Activated naive CD8-positive, alpha-beta T cell treated with anti-CD3 and anti-CD28 coated beads, Interleukin-2, amount 10 ng/mL, durations not matched to agents 7 days and 5 days (primary cell): Measurements from ENCODE around the gene IL17RA. TPM values are rescaled to one million over a fixed set of nuclear protein-coding genes. Genes with fewer than 3 reads are reported as not detected.

Experiments used
- ATAC-seq: fragments of 150-1000 bp; cut with Tn5 transposase; one replicate; pipeline ENCODE4 v1.10.0; 2021; ENCODE audit warnings: low read depth, moderate library complexity
- POLR2A ChIA-PET: fragments of 350-600 bp; sonication (Branson Sonifier 250); formaldehyde crosslinking; loops from one replicate; lab custom pipeline; 2021; ENCODE audit warnings: antibody characterized with exemption; lab: Charles Lee
- DNase-seq: peaks from one replicate; pipeline ENCODE4 v3.0.0; 2021
- H3K27ac Mint-ChIP-seq: one replicate; pipeline ENCODE4 v1.8.0; 2022; ENCODE audit warnings: mild to moderate bottlenecking, mixed read lengths
- H3K27me3 Mint-ChIP-seq: one replicate; pipeline ENCODE4 v1.8.0; 2022; ENCODE audit warnings: mild to moderate bottlenecking, moderate library complexity, mixed read lengths
- H3K36me3 Mint-ChIP-seq: one replicate; pipeline ENCODE4 v1.8.0; 2021; ENCODE audit warnings: mild to moderate bottlenecking, mixed read lengths
- H3K4me1 Mint-ChIP-seq: one replicate; pipeline ENCODE4 v1.8.0; 2021; ENCODE audit warnings: mixed read lengths
- H3K4me3 Mint-ChIP-seq: one replicate; pipeline ENCODE4 v1.8.0; 2022; ENCODE audit warnings: mild to moderate bottlenecking, moderate library complexity, mixed read lengths
- H3K9me3 Mint-ChIP-seq: one replicate; pipeline ENCODE4 v1.8.0; 2021; ENCODE audit warnings: mixed read lengths
- total RNA-seq, 2 experiments: library from RNA; stranded (reverse); gene quantifications; one replicate each; pipeline ENCODE4 v1.2.3, GENCODE V29; 2021

IL17RA gene
- total RNA-seq, 2 experiments from 2014 or later = 46.7 to 48.0 TPM

DNA sequence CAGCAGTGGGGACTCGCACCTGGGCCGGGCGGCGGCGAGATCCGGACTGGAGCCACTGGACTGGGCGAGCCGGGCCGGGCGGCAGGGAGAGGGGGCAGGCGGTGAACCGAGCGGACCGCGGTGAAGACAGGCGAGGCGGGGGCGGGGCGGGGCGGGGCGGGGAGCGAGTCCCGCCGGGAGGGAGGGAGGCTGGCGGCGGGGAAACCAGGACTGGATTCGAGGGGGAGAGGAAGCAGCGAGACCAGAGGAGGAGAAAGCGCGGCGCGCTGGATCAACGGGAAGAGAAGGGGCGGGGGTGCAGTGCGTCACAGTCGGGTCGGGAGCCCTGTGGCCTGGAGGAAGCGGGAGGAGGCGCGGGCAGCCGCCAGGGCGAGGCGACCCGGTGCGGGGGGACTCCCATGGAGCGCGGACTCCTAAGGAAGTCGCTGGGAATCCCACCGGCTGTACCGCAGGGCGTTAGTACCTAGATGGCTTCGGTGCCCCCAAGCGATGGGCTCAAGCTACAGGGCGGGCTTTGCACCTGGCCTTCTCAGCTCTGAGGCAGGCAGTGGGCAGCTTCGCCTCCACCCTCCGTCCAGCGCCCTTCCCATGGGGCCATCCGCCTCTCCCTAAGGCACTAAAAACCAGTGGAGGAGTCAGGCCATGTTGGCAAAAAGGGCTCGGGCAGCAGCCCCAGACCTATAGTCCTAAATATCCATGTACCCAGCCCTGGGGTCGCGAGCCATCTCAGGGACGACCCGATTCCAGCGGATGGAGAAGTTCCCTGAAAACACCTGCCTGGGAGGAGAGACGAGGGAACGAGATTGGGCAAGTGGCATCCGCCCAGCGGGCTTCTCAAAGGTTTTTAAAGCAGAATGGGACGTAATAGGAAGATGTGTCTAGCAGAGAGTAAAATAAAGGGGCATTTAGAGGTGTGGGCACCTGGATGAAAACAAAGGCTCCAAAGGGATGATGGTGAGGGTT lies 36.7 kb downstream of the IL17RA start, which contains the start of gene TMEM121B:
TSS of gene TMEM121B (minus strand) at position 128 of the 963 bp plus-strand sequence. CDS start 233 bp downstream, outside the sequence.
- POLR2A ChIA-PET = interaction anchor here (1.2 kb wide), 1 partner anchor 37 kb away, joined by 4 read pairs; no protein-coding TSS in a partner anchor
- peaks cover 29% of the 10 kb centered on the region for H3K27me3 Mint-ChIP-seq
- H3K4me1 Mint-ChIP-seq = peaks cover 24% of the 10 kb centered on the region
- H3K4me3 Mint-ChIP-seq = peak within 1 kb of the TSS; percentile 60
- no peaks in the 10 kb centered on the region for H3K36me3 Mint-ChIP-seq
- ATAC-seq (peak; percentile 18), DNase-seq (no peak)
- no peaks in the 10 kb centered on the region for H3K9me3 Mint-ChIP-seq
- no peak within 1 kb of the TSS for H3K27ac Mint-ChIP-seq

DNA sequence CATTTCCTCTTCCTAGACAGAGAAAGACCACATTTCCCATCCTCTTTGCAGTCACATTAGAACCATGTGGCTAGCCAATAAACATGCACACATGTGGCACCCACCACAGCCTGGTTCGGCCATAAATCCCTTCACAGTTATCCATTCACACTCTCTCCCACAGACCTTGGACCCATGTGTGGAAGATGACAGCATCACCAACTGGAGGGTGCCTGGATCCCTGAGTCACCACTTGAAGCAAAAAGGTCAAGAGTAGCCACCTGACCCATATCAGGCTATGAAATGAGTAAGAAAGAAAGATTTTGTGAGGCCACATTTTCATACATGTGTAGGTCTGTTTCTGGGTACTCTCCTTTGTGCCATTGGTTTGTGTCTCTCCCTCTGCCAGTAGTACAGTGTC lies 45.4 kb downstream of the IL17RA start:
- POLR2A ChIA-PET = no interaction called here
- Mint-ChIP-seq H3K27me3 (peaks cover 4% of the 10 kb centered on the region), H3K4me1 (no peaks in the 10 kb centered on the region), H3K4me3 (no peak overlapping the region), H3K36me3 (peaks cover 2% of the 10 kb centered on the region), H3K27ac (no peak overlapping the region), H3K9me3 (no peaks in the 10 kb centered on the region)
- ATAC-seq (no peak), DNase-seq (no peak)

- H3K4me1 Mint-ChIP-seq = no peaks in the 10 kb centered on the region
- POLR2A ChIA-PET = no interaction called here
- H3K36me3 Mint-ChIP-seq = peaks cover 2% of the 10 kb centered on the region
- H3K9me3 Mint-ChIP-seq = no peaks in the 10 kb centered on the region
- H3K4me3 Mint-ChIP-seq = no peak overlapping the region
- no peak for DNase-seq
- peaks cover 4% of the 10 kb centered on the region for H3K27me3 Mint-ChIP-seq
- ATAC-seq = no peak
- no peak overlapping the region for H3K27ac Mint-ChIP-seq
These were observed 46.9 kb downstream of the IL17RA start for GRCh38 chr22:17131686-17132085.

DNA sequence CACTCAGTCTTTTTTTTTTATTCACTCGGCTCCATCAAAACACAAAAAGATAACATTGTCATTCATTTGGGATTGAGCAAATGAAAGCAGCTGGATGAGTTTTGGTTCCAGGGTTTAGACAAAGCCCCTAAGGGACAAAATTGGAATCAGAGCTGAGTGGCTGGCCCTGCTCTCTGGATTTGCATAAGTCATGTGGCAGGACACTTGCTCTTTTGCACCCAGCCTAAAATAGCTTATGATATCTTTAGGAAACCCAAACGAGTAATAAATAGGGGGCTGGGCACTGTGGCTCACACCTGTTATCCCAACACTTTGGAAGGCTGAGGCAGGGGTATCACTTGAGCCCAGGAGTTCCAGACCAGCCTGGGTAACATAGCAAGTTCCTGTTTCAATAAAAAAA lies 47.3 kb downstream of the IL17RA start:
- Mint-ChIP-seq H3K9me3 (no peaks in the 10 kb centered on the region), H3K27me3 (peaks cover 4% of the 10 kb centered on the region), H3K4me3 (no peak overlapping the region), H3K4me1 (no peaks in the 10 kb centered on the region), H3K27ac (no peak overlapping the region), H3K36me3 (peaks cover 2% of the 10 kb centered on the region)
- no peak for DNase-seq
- POLR2A ChIA-PET = no interaction called here
- no peak for ATAC-seq

DNA sequence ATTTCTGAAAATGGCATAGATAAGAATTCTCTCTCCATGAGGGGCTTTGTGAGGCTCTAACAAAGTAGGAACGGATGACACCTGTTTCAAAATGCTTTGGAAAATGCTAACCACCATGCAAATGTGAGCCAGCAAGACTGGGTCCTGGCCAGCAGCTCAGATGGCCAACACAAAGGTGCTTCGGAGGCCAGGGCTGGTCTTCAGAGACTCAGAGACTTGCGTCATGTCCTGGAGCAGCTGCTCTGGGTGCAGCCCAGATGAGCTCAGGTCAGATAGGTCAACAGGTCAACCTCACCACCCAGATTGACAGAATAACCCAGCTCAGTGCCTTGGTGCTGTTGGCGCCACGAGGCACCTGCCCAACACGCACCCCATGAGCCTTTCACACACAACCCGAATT lies 48.3 kb downstream of the IL17RA start:
- ATAC-seq (no peak), DNase-seq (no peak)
- Mint-ChIP-seq H3K4me3 (no peak overlapping the region), H3K4me1 (no peaks in the 10 kb centered on the region), H3K36me3 (peaks cover 2% of the 10 kb centered on the region), H3K27ac (no peak overlapping the region), H3K27me3 (no peaks in the 10 kb centered on the region), H3K9me3 (no peaks in the 10 kb centered on the region)
- POLR2A ChIA-PET = no interaction called here

DNA sequence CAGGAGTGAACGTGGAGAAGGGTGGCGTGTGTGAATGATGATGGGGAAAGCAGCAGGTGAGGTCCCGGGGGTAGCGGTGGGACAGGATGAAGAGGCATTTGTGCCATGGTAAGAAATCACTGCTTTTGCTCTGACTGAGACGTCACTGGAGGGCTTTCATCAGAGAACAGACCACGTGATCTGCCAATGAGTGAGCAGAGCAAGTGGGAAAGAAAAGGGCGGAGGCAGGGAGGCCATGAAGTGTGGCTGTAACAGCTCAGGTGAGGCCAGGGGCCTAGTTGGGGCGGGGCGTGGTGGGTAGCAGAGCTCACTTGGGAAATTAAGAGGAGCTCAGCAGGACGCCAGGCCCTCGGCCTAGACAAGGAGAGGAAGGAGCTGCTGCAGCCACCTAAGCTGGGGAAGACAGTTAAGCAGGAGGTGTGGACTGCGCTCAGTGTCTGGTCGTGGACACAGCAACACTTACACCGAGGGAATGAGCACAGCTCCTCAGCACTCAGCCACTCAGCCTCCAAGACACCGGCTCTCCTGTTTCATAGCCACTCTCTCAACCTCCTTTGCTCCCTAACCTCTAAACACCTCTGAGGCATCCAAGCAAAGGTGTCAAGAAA lies 50.5 kb downstream of the IL17RA start:
- H3K4me1 Mint-ChIP-seq = no peaks in the 10 kb centered on the region
- DNase-seq = no peak
- no peak for ATAC-seq
- no peaks in the 10 kb centered on the region for H3K9me3 Mint-ChIP-seq
- POLR2A ChIA-PET = no interaction called here
- H3K4me3 Mint-ChIP-seq = no peak overlapping the region
- no peak overlapping the region for H3K27ac Mint-ChIP-seq
- peaks cover 3% of the 10 kb centered on the region for H3K36me3 Mint-ChIP-seq
- H3K27me3 Mint-ChIP-seq = no peaks in the 10 kb centered on the region

- H3K9me3 Mint-ChIP-seq = no peaks in the 10 kb centered on the region
- no peaks in the 10 kb centered on the region for H3K27me3 Mint-ChIP-seq
- no peak for DNase-seq
- no peak overlapping the region for H3K4me3 Mint-ChIP-seq
- H3K36me3 Mint-ChIP-seq = peaks cover 6% of the 10 kb centered on the region
- no peaks in the 10 kb centered on the region for H3K4me1 Mint-ChIP-seq
- no peak for ATAC-seq
- POLR2A ChIA-PET = no interaction called here
- no peak overlapping the region for H3K27ac Mint-ChIP-seq
These were observed 52.4 kb downstream of the IL17RA start for GRCh38 chr22:17137170-17137569.

- no peaks in the 10 kb centered on the region for H3K4me1 Mint-ChIP-seq
- H3K9me3 Mint-ChIP-seq = no peaks in the 10 kb centered on the region
- DNase-seq (no peak), ATAC-seq (no peak)
- H3K36me3 Mint-ChIP-seq = peaks cover 6% of the 10 kb centered on the region
- H3K27ac Mint-ChIP-seq = no peak overlapping the region
- POLR2A ChIA-PET = no interaction called here
- no peak overlapping the region for H3K4me3 Mint-ChIP-seq
- H3K27me3 Mint-ChIP-seq = no peaks in the 10 kb centered on the region
These were observed 53.1 kb downstream of the IL17RA start for GRCh38 chr22:17137861-17138425.

DNA sequence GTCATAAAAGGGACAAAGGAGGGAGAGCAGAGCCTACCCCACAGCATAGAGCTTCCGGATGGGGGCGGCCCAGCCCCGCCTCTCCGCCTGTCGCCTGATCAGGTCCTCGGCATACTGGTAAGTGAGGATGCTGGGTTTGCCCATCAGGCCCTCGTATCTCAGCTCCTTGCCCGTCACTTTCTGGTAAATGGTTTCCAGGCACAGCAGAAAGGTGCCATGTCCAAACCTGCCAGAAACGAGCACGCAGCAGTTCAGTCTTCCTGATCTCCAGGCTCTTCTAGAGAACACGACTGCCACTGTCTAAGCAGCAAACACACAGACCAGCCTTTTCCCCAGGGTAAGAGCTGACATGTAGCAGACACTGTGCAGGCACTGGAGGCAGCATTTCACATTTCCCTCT lies 53.7 kb downstream of the IL17RA start:
- H3K4me3 Mint-ChIP-seq = no peak overlapping the region
- no peak overlapping the region for H3K27ac Mint-ChIP-seq
- H3K4me1 Mint-ChIP-seq = no peaks in the 10 kb centered on the region
- H3K9me3 Mint-ChIP-seq = no peaks in the 10 kb centered on the region
- no peak for ATAC-seq
- H3K36me3 Mint-ChIP-seq = peaks cover 7% of the 10 kb centered on the region
- POLR2A ChIA-PET = no interaction called here
- no peak for DNase-seq
- H3K27me3 Mint-ChIP-seq = no peaks in the 10 kb centered on the region

DNA sequence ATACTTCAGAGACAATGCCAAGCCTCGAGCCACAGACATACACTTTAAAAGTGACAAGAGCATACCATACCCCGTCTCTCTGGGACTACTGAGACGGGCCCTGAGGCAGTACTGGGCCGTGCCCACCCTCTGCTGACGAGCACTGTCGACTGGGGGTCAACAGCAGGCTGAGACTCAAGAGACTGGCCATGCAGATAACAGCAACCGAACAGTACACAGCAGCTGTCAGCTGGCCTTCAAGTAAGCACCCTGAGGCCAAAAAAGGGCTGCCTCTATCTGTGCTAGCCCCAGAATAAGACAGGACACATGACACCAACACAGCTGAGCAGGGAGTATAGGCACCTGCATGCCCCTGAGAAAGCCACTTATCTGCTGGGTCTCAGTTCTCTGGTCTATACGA lies 55.2 kb downstream of the IL17RA start:
- Mint-ChIP-seq H3K27me3 (no peaks in the 10 kb centered on the region), H3K36me3 (peaks cover 7% of the 10 kb centered on the region), H3K27ac (no peak overlapping the region), H3K4me1 (no peaks in the 10 kb centered on the region), H3K9me3 (no peaks in the 10 kb centered on the region), H3K4me3 (no peak overlapping the region)
- DNase-seq (no peak), ATAC-seq (no peak)
- POLR2A ChIA-PET = no interaction called here

DNA sequence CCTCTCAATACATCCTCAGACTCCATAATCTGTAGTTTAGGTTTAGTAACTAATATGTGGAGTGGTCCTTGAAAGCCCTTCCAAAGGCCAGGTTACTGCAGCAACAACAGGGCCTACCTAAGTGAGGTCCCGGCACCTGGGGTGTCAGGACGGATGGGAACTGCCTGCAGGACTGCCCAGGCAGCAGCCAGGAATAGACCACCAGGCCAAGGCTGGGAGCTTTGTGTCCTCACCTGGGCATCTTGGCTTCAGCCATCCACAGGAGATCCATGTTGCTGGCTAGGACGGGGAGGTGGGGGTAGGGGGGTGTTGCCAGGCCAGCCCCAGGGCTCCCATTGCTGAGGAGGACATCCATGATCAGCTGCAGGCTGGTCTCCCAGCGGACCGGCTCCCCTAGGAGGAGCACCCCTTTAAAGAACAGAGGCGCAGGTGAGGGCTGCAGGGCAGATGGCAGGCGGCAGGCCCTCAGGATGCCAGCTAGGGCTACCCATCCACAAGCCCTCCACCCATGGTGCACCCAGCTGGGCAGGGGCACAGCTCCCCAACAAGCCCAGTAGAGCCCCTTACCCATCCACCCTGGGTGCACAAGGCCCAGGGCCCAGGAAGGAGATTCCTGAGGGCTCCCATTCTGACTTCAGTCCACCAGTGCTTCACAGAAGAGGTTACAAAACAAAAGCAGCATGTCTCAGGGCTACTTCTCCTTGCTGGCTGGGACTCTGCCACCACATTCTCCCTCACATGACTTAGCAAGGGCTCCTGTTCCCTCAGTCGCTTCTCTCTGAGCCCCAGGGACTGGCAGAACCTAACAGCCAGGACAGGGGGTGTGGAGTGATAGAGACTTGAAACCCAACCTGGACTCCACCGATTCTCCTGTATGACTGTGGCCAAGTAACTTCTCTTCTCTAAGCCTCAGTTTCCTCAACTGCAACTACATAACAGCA lies 56.3 kb downstream of the IL17RA start:
- POLR2A ChIA-PET = interaction anchor here (0.6 kb wide), 1 partner anchor 27 kb away, joined by 4 read pairs; no protein-coding TSS in a partner anchor
- H3K9me3 Mint-ChIP-seq = no peaks in the 10 kb centered on the region
- H3K27me3 Mint-ChIP-seq = no peaks in the 10 kb centered on the region
- H3K27ac Mint-ChIP-seq = no peak overlapping the region
- ATAC-seq = no peak
- H3K4me3 Mint-ChIP-seq = no peak overlapping the region
- no peak for DNase-seq
- no peaks in the 10 kb centered on the region for H3K4me1 Mint-ChIP-seq
- peaks cover 7% of the 10 kb centered on the region for H3K36me3 Mint-ChIP-seq

DNA sequence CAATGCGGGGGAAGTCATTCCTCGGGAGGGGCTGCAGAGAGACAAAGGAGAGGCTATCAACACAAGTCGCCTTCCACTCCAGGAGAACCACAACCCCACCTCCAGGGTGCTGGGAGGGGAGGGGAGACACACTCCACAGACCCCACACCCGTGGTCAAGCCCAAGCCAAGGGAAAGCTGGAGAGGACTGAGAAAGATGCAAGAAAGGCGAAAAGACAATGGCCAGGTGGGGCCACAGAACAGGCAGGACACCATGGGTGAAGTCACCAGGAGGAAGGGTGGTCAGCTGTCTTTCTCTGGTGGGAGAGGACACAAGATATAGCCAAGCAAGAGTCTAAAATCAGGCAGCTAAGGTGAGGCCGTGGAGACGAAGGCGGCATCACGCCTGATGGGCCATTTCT lies 58.3 kb downstream of the IL17RA start:
- Mint-ChIP-seq H3K9me3 (no peaks in the 10 kb centered on the region), H3K27ac (no peak overlapping the region), H3K4me1 (peaks cover 3% of the 10 kb centered on the region), H3K4me3 (no peak overlapping the region), H3K27me3 (no peaks in the 10 kb centered on the region), H3K36me3 (peaks cover 12% of the 10 kb centered on the region)
- no peak for ATAC-seq
- no peak for DNase-seq
- POLR2A ChIA-PET = no interaction called here

DNA sequence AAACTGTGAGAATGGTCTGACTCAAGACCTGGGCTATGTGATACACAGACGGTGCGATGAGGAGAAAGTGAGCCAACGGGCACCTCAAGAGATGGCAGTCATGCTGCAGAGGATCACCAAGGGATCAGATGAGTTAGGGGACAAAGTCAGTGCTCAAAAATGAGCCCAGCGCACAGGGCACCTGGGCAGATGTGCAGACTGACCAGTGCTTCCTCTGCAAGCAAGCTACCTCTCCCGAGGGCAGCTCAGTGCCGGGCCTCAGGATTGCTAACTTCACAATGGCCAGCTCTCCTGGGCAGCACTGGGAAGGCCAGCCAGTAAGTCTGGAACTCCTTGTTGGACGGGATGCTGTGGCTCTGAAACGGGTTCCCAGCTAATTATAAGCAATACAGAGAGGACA lies 59.0 kb downstream of the IL17RA start:
- H3K9me3 Mint-ChIP-seq = no peaks in the 10 kb centered on the region
- H3K27ac Mint-ChIP-seq = no peak overlapping the region
- peaks cover 12% of the 10 kb centered on the region for H3K36me3 Mint-ChIP-seq
- H3K4me1 Mint-ChIP-seq = peaks cover 7% of the 10 kb centered on the region
- H3K27me3 Mint-ChIP-seq = no peaks in the 10 kb centered on the region
- ATAC-seq (no peak), DNase-seq (no peak)
- H3K4me3 Mint-ChIP-seq = no peak overlapping the region
- POLR2A ChIA-PET = no interaction called here
